ENCODE results near the gene CDX1.
A peak's percentile ranks its signal among the peaks of the same experiment; 100 is the strongest.

Gene CDX1

GRCh38 chr5:150208187-150209098 is 41.9 kb downstream of the CDX1 start:
- DNase-seq (ENCODE audit: low read depth in 2 of 2), result no peak

- DNase-seq (ENCODE audit: low read depth in 2 of 2), result no peak
These were observed 42.6 kb downstream of the CDX1 start for GRCh38 chr5:150209099-150209635.

- DNase-seq (ENCODE audit: low read depth in 2 of 2), result no peak
These were observed 44.1 kb downstream of the CDX1 start for GRCh38 chr5:150210644-150211043.

GRCh38 chr5:150211156-150212030 is 44.8 kb downstream of the CDX1 start:
- no peak for DNase-seq (ENCODE audit: low read depth in 2 of 2)

- DNase-seq (ENCODE audit: low read depth in 2 of 2), result no peak
These were observed 47.0 kb downstream of the CDX1 start for GRCh38 chr5:150213530-150213929.

- no peak for DNase-seq (ENCODE audit: low read depth in 2 of 2)
These were observed 47.7 kb downstream of the CDX1 start for GRCh38 chr5:150214289-150214688.

GRCh38 chr5:150215979-150216944 is 49.7 kb downstream of the CDX1 start:
- DNase-seq (ENCODE audit: low read depth in 2 of 2), result no peak

GRCh38 chr5:150217038-150217437 is 50.5 kb downstream of the CDX1 start:
- DNase-seq (ENCODE audit: low read depth in 2 of 2), result no peak

- peak; percentile 47 to 50 for DNase-seq (ENCODE audit: low read depth in 2 of 2)
These were observed 51.5 kb downstream of the CDX1 start for GRCh38 chr5:150217873-150218692.

GRCh38 chr5:150218693-150219035 is 52.1 kb downstream of the CDX1 start:
- no peak for DNase-seq (ENCODE audit: low read depth in 2 of 2)

GRCh38 chr5:150219142-150219541 is 52.6 kb downstream of the CDX1 start:
- DNase-seq (ENCODE audit: low read depth in 2 of 2), result no peak

- no peak for DNase-seq (ENCODE audit: low read depth in 2 of 2)
These were observed 53.3 kb downstream of the CDX1 start for GRCh38 chr5:150219861-150220260.

GRCh38 chr5:150221471-150221870 is 54.9 kb downstream of the CDX1 start:
- no peak for DNase-seq (ENCODE audit: low read depth in 2 of 2)

GRCh38 chr5:150222906-150223305 is 56.3 kb downstream of the CDX1 start:
- DNase-seq (ENCODE audit: low read depth in 2 of 2), result no peak

- DNase-seq (ENCODE audit: low read depth in 2 of 2), result no peak
These were observed 56.9 kb downstream of the CDX1 start for GRCh38 chr5:150223474-150223873.

GRCh38 chr5:150224483-150225027 is 58.0 kb downstream of the CDX1 start:
- no peak for DNase-seq (ENCODE audit: low read depth in 2 of 2)

- DNase-seq (ENCODE audit: low read depth in 2 of 2), result no peak
These were observed 60.5 kb downstream of the CDX1 start for GRCh38 chr5:150227036-150227435.

GRCh38 chr5:150227606-150228273 is 61.2 kb downstream of the CDX1 start:
- no peak for DNase-seq (ENCODE audit: low read depth in 2 of 2)

GRCh38 chr5:150229571-150229970 is 63.0 kb downstream of the CDX1 start:
- DNase-seq (ENCODE audit: low read depth in 2 of 2), result no peak

GRCh38 chr5:150230842-150231241 is 64.3 kb downstream of the CDX1 start:
- no peak for DNase-seq (ENCODE audit: low read depth in 2 of 2)

All from stimulated activated CD8-positive, alpha-beta memory T cell treated with anti-CD3 and anti-CD28 coated beads, Interleukin-15, amount 100 ng/mL, for 4 hours (primary cell).